Activated naive CD8-positive, alpha-beta T cell (primary cell): Measurements from ENCODE around the gene ZBED4.
A peak's percentile ranks its signal among the peaks of the same experiment; 100 is the strongest.

Experiments used
- H3K27ac Mint-ChIP-seq: one replicate; pipeline ENCODE4 v1.8.0; 2021; ENCODE audit warnings: mixed read lengths
- H3K27me3 Mint-ChIP-seq: one replicate; pipeline ENCODE4 v1.8.0; 2021; ENCODE audit warnings: mixed read lengths
- H3K36me3 Mint-ChIP-seq: one replicate; pipeline ENCODE4 v1.8.0; 2021; ENCODE audit warnings: mixed read lengths
- H3K4me1 Mint-ChIP-seq: one replicate; pipeline ENCODE4 v1.8.0; 2021; ENCODE audit warnings: low read depth, mixed read lengths
- H3K4me3 Mint-ChIP-seq: one replicate; pipeline ENCODE4 v1.8.0; 2021; ENCODE audit warnings: mild to moderate bottlenecking, mixed read lengths
- H3K9me3 Mint-ChIP-seq: one replicate; pipeline ENCODE4 v1.8.0; 2021; ENCODE audit warnings: low read depth, mixed read lengths

ZBED4 gene

GRCh38 chr22:49887702-49888101 is 34.1 kb downstream of the ZBED4 start:
- Mint-ChIP-seq H3K36me3 (peaks cover 27% of the 10 kb centered on the region), H3K4me1 (peaks cover 7% of the 10 kb centered on the region)

GRCh38 chr22:49889071-49889470 is 35.4 kb downstream of the ZBED4 start:
- Mint-ChIP-seq H3K4me1 (peaks cover 6% of the 10 kb centered on the region), H3K36me3 (peaks cover 25% of the 10 kb centered on the region), H3K9me3 (no peaks in the 10 kb centered on the region), H3K4me3 (no peak overlapping the region), H3K27me3 (no peaks in the 10 kb centered on the region), H3K27ac (no peak overlapping the region)

More at GRCh38 chr22:49887702-49888101, 34.1 kb downstream of the ZBED4 start:
- no peak overlapping the region for H3K27ac Mint-ChIP-seq
- no peaks in the 10 kb centered on the region for H3K27me3 Mint-ChIP-seq
- no peaks in the 10 kb centered on the region for H3K9me3 Mint-ChIP-seq
- no peak overlapping the region for H3K4me3 Mint-ChIP-seq

GRCh38 chr22:49892226-49892899 is 38.7 kb downstream of the ZBED4 start:
- Mint-ChIP-seq H3K4me1 (peaks cover 5% of the 10 kb centered on the region), H3K27ac (no peak overlapping the region), H3K36me3 (peaks cover 25% of the 10 kb centered on the region), H3K27me3 (no peaks in the 10 kb centered on the region), H3K9me3 (no peaks in the 10 kb centered on the region), H3K4me3 (no peak overlapping the region)

- Mint-ChIP-seq H3K36me3 (peaks cover 23% of the 10 kb centered on the region), H3K4me1 (peaks cover 5% of the 10 kb centered on the region), H3K9me3 (no peaks in the 10 kb centered on the region)
Measured at GRCh38 chr22:49893025-49893424, 39.4 kb downstream of the ZBED4 start.

GRCh38 chr22:49894322-49895054 is 40.8 kb downstream of the ZBED4 start:
- H3K27me3 Mint-ChIP-seq = no peaks in the 10 kb centered on the region
- no peaks in the 10 kb centered on the region for H3K9me3 Mint-ChIP-seq
- no peak overlapping the region for H3K4me3 Mint-ChIP-seq
- H3K27ac Mint-ChIP-seq = no peak overlapping the region
- peaks cover 19% of the 10 kb centered on the region for H3K36me3 Mint-ChIP-seq
- H3K4me1 Mint-ChIP-seq = peaks cover 5% of the 10 kb centered on the region

More at GRCh38 chr22:49893025-49893424, 39.4 kb downstream of the ZBED4 start:
- Mint-ChIP-seq H3K27me3 (no peaks in the 10 kb centered on the region), H3K27ac (no peak overlapping the region), H3K4me3 (no peak overlapping the region)

- Mint-ChIP-seq H3K27ac (no peak overlapping the region), H3K36me3 (peaks cover 18% of the 10 kb centered on the region), H3K4me3 (no peak overlapping the region), H3K4me1 (peaks cover 5% of the 10 kb centered on the region), H3K27me3 (no peaks in the 10 kb centered on the region), H3K9me3 (no peaks in the 10 kb centered on the region)
Measured at GRCh38 chr22:49896201-49896600, 42.6 kb downstream of the ZBED4 start.

- Mint-ChIP-seq H3K9me3 (no peaks in the 10 kb centered on the region), H3K36me3 (peaks cover 17% of the 10 kb centered on the region), H3K4me3 (no peak overlapping the region), H3K4me1 (no peaks in the 10 kb centered on the region), H3K27me3 (no peaks in the 10 kb centered on the region), H3K27ac (no peak overlapping the region)
Measured at GRCh38 chr22:49897015-49897684, 43.5 kb downstream of the ZBED4 start.

GRCh38 chr22:49899530-49899929 is 45.9 kb downstream of the ZBED4 start:
- Mint-ChIP-seq H3K4me3 (no peak overlapping the region), H3K27me3 (no peaks in the 10 kb centered on the region), H3K4me1 (no peaks in the 10 kb centered on the region), H3K36me3 (peaks cover 10% of the 10 kb centered on the region), H3K27ac (no peak overlapping the region), H3K9me3 (no peaks in the 10 kb centered on the region)

GRCh38 chr22:49900441-49901230 is 47.0 kb downstream of the ZBED4 start:
- H3K4me1 Mint-ChIP-seq = no peaks in the 10 kb centered on the region
- no peak overlapping the region for H3K4me3 Mint-ChIP-seq
- H3K27ac Mint-ChIP-seq = no peak overlapping the region
- no peaks in the 10 kb centered on the region for H3K9me3 Mint-ChIP-seq
- H3K36me3 Mint-ChIP-seq = peaks cover 9% of the 10 kb centered on the region
- no peaks in the 10 kb centered on the region for H3K27me3 Mint-ChIP-seq

- H3K27ac Mint-ChIP-seq = no peak overlapping the region
- peaks cover 9% of the 10 kb centered on the region for H3K36me3 Mint-ChIP-seq
- no peaks in the 10 kb centered on the region for H3K27me3 Mint-ChIP-seq
- no peak overlapping the region for H3K4me3 Mint-ChIP-seq
- no peaks in the 10 kb centered on the region for H3K4me1 Mint-ChIP-seq
- H3K9me3 Mint-ChIP-seq = no peaks in the 10 kb centered on the region
Measured at GRCh38 chr22:49901457-49901856, 47.8 kb downstream of the ZBED4 start.

- Mint-ChIP-seq H3K27ac (no peak overlapping the region), H3K36me3 (peaks cover 11% of the 10 kb centered on the region), H3K4me3 (no peak overlapping the region), H3K4me1 (peaks cover 3% of the 10 kb centered on the region), H3K27me3 (no peaks in the 10 kb centered on the region), H3K9me3 (no peaks in the 10 kb centered on the region)
Measured at GRCh38 chr22:49903322-49904039, 49.8 kb downstream of the ZBED4 start.

GRCh38 chr22:49904040-49904369 is 50.4 kb downstream of the ZBED4 start:
- Mint-ChIP-seq H3K36me3 (peaks cover 11% of the 10 kb centered on the region), H3K9me3 (no peaks in the 10 kb centered on the region), H3K4me3 (no peak overlapping the region), H3K4me1 (peaks cover 3% of the 10 kb centered on the region), H3K27ac (no peak overlapping the region), H3K27me3 (no peaks in the 10 kb centered on the region)

- Mint-ChIP-seq H3K4me1 (peaks cover 3% of the 10 kb centered on the region), H3K36me3 (peaks cover 11% of the 10 kb centered on the region), H3K4me3 (no peak overlapping the region), H3K9me3 (no peaks in the 10 kb centered on the region), H3K27ac (peak overlapping the region; percentile 46), H3K27me3 (no peaks in the 10 kb centered on the region)
Measured at GRCh38 chr22:49905465-49905864, 51.8 kb downstream of the ZBED4 start.

- H3K9me3 Mint-ChIP-seq = no peaks in the 10 kb centered on the region
- H3K4me3 Mint-ChIP-seq = no peak overlapping the region
- peaks cover 8% of the 10 kb centered on the region for H3K36me3 Mint-ChIP-seq
- no peak overlapping the region for H3K27ac Mint-ChIP-seq
- peaks cover 3% of the 10 kb centered on the region for H3K4me1 Mint-ChIP-seq
- H3K27me3 Mint-ChIP-seq = no peaks in the 10 kb centered on the region
Measured at GRCh38 chr22:49906071-49906798, 52.6 kb downstream of the ZBED4 start.
